ENCODE data around the gene RIC1.
"Not testable (repeated sequence)": the region's sequence is repeated elsewhere in the genome, so short reads cannot be mapped to it uniquely, and the experiment has no call there.

RIC1 gene

DNA sequence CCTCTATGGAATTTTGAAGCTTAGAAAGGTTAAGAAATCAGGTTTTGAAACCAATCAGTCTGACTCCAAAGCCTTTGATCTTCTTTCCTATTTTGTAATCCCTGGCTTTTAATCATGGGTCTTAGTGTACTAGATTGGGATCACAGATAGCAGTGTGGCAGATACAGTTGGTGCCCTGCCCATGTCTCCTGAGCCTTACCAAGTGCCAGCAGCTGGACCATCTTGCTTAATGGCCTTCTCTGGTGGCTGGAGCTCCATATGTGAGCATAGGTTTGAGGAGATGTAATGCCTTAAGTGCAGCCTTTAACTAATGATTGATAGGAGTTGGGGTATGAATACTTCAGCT is 16.7 kb upstream of the RIC1 start:
- Mint-ChIP-seq H3K27me3 (no peaks in the 10 kb centered on the region), H3K4me3 (no peak overlapping the region), H3K27ac (peak overlapping the region; percentile 41), H3K9me3 (no peaks in the 10 kb centered on the region), H3K4me1 (peaks cover 50% of the 10 kb centered on the region), H3K36me3 (no peaks in the 10 kb centered on the region)

DNA sequence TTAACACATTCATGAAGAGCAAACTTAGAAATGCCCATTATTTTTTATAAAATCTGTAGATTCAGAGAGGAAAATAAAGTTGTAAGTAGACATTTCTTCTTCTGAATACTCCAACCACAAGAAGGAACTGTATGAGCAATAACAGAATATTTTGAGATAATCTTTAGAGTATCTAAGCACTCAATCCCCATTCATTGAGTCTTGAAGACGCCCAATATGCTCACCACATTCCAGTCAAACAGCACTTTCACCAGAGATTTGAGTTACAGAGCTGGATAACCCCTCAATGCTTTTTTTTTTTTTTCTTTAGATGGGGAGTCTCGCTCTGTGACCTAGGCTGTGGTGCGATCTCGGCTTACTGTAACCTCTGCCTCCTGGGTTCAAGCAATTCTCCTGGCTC is 14.7 kb upstream of the RIC1 start:
- no peak overlapping the region for H3K27ac Mint-ChIP-seq
- peaks cover 3% of the 10 kb centered on the region for H3K36me3 Mint-ChIP-seq
- H3K4me3 Mint-ChIP-seq, result no peak overlapping the region
- H3K4me1 Mint-ChIP-seq, result peaks cover 52% of the 10 kb centered on the region
- H3K9me3 Mint-ChIP-seq, result no peaks in the 10 kb centered on the region
- H3K27me3 Mint-ChIP-seq, result no peaks in the 10 kb centered on the region

DNA sequence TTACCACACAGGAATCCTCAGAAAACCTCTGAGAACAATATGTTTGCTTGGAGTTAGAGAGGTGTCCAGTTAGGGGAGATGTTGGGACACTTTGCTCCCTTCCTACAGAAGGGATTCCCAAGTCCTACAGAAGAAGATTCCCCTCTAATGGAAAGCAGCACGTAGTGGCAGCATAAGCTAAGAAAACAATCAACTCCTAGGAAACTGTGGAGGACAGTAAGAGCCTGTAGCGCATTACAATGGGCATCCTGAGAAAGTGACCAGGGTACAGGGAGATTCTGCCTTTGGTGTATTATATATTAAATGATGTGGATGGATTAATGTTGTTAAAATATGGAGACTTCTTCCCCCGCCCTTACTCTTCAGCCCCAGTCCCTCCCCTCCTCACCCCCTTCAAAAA is 13.9 kb upstream of the RIC1 start:
- H3K27me3 Mint-ChIP-seq, result no peaks in the 10 kb centered on the region
- H3K4me3 Mint-ChIP-seq, result no peak overlapping the region
- no peaks in the 10 kb centered on the region for H3K9me3 Mint-ChIP-seq
- H3K36me3 Mint-ChIP-seq, result peaks cover 3% of the 10 kb centered on the region
- no peak overlapping the region for H3K27ac Mint-ChIP-seq
- H3K4me1 Mint-ChIP-seq, result peaks cover 50% of the 10 kb centered on the region

DNA sequence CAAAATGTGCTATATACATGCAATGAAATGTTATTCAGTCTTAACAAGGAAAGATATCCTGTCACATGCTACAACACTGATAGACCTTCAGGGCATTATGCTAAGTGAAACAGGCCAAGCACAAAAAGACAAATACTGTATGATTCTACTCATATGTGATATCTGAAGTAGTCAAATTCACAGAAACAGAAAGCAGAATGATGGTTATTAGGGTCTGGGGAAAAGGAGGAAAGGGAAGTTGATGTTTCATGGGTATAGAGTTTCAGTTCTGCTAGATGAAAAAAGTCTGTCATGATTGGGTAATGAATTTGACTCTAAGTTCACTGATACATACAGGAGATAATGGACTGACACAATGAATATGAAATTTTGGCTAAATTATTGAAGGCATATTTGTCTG is 11.2 kb upstream of the RIC1 start:
- Mint-ChIP-seq H3K4me1 (peaks cover 46% of the 10 kb centered on the region), H3K4me3 (peak overlapping the region; percentile 43), H3K27ac (peak overlapping the region; percentile 48), H3K9me3 (no peaks in the 10 kb centered on the region), H3K36me3 (peaks cover 3% of the 10 kb centered on the region), H3K27me3 (no peaks in the 10 kb centered on the region)

DNA sequence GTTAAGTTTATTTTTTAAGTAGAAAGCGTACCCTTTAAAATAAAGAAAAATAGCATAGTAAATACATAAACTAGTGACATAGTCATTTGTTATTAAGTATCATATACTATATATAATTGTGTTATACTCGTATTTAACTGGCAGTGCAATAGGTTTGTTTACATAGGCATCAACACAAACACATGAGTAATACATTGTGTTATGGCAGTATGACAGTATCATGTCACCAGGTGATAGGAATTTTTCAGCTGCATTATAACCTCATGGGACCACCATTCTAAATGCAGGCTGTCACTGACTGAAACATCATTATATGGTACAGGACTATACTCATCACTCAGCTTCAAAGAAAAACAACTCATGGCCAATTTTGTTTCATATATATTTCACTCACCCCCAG is 8.4 kb upstream of the RIC1 start:
- Mint-ChIP-seq H3K27ac (no peak overlapping the region), H3K27me3 (no peaks in the 10 kb centered on the region), H3K9me3 (no peaks in the 10 kb centered on the region), H3K4me3 (no peak overlapping the region), H3K36me3 (peaks cover 8% of the 10 kb centered on the region), H3K4me1 (peaks cover 61% of the 10 kb centered on the region)

DNA sequence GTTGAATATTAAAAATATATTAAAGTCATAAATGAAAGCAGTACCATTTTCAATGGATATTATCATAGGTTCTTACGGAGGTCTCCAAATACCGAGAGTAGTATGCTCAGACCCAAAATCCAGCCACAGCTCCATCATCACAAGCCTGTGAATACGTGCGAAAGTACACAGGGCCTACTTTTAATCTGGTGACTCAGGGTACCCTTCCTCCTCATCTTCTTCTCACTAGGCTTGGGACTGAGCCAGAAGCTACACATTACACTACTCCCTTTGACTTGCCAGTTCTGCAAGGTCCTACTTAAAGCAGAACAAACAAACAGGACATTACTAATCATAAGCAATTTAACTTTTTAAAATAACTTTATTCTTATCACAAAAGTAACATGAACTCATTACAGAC is 7.6 kb upstream of the RIC1 start:
- Mint-ChIP-seq H3K4me1 (peaks cover 59% of the 10 kb centered on the region), H3K27me3 (no peaks in the 10 kb centered on the region)

DNA sequence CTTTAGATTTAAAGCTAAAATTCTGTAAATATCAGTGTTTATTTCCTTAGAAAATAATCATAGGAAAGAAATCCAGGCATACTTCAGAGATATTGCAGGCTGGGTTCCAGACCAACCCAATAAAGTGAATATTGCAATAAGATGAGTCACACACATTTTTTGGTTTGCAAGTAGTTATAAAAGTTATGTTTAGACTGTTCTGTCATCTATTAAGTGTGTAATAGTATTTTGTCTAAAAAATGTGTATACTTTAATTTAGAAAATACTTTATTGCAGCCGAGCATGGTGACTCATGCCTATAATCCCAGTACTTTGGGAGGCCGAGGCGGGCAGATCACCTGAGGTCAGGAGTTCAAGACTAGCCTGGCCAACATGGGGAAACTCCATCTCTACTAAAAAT is 6.9 kb upstream of the RIC1 start:
- peaks cover 63% of the 10 kb centered on the region for H3K4me1 Mint-ChIP-seq
- H3K36me3 Mint-ChIP-seq, result peaks cover 8% of the 10 kb centered on the region
- no peaks in the 10 kb centered on the region for H3K9me3 Mint-ChIP-seq
- no peaks in the 10 kb centered on the region for H3K27me3 Mint-ChIP-seq
- H3K4me3 Mint-ChIP-seq, result no peak overlapping the region
- no peak overlapping the region for H3K27ac Mint-ChIP-seq

More for the DNA sequence above, 7.6 kb upstream of the RIC1 start:
- Mint-ChIP-seq H3K9me3 (no peaks in the 10 kb centered on the region), H3K36me3 (peaks cover 8% of the 10 kb centered on the region), H3K27ac (no peak overlapping the region), H3K4me3 (no peak overlapping the region)

DNA sequence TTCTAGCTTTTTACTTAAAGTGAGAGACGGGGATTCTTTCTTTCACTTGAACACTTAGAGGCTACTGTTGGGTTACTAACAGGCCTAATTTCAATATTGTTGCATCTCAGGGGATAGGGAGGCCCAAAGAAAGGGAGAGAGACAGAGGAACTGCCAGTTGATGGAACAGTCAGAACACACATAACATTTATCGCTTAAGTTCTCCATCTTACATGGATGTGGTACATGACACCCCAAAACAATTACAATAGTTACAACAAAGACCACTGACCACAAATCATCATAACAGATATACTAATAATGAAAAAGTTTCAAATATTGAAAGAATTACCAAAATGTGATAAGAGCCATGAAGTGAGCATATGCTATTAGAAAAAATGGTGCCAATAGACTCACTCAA is 4.3 kb upstream of the RIC1 start:
- H3K9me3 Mint-ChIP-seq, result no peaks in the 10 kb centered on the region
- peak overlapping the region; percentile 55 for H3K4me3 Mint-ChIP-seq
- peaks cover 5% of the 10 kb centered on the region for H3K36me3 Mint-ChIP-seq
- H3K27ac Mint-ChIP-seq, result peak overlapping the region; percentile 89
- H3K4me1 Mint-ChIP-seq, result peaks cover 62% of the 10 kb centered on the region
- no peaks in the 10 kb centered on the region for H3K27me3 Mint-ChIP-seq

DNA sequence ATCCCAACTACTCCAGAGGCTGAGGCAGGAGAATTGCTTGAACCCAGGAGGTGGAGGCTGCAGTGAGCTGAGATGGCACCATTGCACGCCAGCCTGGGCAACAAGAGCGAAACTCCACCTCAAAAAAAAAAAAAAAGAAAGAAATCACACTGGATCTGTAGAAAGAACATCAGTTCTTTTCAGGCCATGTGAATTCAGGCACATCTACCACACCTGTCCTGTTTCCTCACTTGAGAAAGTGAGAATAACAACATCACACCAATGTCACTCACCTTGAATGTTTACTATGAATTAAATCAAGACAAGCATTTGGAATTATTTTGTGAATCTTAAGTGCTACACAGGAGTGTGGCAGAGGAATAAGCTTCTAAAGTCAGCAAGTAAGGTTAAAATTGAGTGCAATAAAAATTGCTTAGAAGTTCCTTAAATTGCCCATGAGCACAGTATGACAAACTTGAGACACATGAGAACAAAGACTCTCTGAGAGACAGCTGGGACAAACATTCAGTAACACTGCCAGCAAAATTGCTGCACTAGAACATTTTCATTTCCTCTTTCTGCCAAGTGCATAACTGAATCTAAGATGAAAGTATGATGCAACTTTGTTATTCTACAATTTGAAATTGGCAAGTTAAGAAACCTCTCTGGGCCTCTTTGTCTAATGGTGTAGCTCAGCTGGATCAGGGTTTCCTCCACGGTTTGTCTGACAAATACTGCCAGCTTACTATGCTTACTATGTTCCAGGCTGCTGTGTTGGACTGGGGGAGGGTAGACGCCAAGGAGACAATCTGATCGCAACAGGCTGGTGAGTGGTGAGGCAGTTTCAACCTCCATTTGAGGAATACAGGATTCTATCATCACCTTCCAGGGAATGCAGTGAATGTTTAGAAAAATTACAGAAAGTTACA is 1.9 kb upstream of the RIC1 start:
- Mint-ChIP-seq H3K4me3 (peak overlapping the region; percentile 98), H3K4me1 (peaks cover 66% of the 10 kb centered on the region), H3K27ac (peak overlapping the region; percentile 99), H3K9me3 (no peaks in the 10 kb centered on the region), H3K36me3 (peaks cover 5% of the 10 kb centered on the region), H3K27me3 (no peaks in the 10 kb centered on the region)

DNA sequence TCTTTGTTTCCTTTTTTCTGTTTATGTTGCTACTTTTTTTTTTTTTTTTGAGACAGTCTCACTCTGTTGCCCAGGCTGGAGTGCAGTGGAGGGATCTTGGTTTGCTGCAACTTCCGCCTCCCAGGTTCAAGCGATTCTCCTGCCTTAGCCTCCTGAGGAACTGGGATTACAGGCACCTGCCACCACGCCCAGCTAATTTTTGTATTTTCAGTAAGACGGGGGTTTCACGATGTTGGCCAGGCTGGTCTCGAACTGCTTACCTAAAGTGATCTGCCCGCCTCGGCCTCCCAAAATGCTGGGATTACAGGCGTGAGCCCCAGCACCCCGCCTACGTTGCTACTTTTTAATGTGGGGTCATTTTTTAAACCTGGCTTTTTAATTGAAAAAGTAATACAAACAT is 1.2 kb upstream of the RIC1 start:
- not testable (repeated sequence) for H3K9me3 Mint-ChIP-seq, H3K36me3 Mint-ChIP-seq, H3K27me3 Mint-ChIP-seq
- H3K27ac Mint-ChIP-seq, result peak overlapping the region; percentile 99
- peaks cover 73% of the 10 kb centered on the region for H3K4me1 Mint-ChIP-seq
- H3K4me3 Mint-ChIP-seq, result peak overlapping the region; percentile 98

DNA sequence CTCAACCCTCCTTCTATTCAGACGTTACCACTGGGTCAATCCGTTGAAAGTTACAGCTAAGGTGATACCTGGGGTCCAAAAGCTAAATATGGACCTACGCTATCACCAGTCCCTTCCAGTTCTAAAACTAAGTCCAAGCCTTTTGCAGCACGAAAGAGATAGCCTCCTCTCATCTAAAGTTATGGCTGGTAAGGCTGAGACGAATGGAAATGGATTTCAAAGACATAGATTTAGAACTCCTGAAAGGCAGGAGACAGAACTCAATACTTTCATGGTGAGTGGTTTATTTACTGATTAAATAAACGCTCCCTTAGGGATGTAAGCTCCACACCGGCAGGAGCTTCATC is 751 bp upstream of the RIC1 start:
- Mint-ChIP-seq H3K27ac (peak overlapping the region; percentile 99), H3K36me3 (peaks cover 5% of the 10 kb centered on the region), H3K4me1 (peaks cover 74% of the 10 kb centered on the region), H3K4me3 (peak overlapping the region; percentile 98), H3K27me3 (no peaks in the 10 kb centered on the region), H3K9me3 (no peaks in the 10 kb centered on the region)

DNA sequence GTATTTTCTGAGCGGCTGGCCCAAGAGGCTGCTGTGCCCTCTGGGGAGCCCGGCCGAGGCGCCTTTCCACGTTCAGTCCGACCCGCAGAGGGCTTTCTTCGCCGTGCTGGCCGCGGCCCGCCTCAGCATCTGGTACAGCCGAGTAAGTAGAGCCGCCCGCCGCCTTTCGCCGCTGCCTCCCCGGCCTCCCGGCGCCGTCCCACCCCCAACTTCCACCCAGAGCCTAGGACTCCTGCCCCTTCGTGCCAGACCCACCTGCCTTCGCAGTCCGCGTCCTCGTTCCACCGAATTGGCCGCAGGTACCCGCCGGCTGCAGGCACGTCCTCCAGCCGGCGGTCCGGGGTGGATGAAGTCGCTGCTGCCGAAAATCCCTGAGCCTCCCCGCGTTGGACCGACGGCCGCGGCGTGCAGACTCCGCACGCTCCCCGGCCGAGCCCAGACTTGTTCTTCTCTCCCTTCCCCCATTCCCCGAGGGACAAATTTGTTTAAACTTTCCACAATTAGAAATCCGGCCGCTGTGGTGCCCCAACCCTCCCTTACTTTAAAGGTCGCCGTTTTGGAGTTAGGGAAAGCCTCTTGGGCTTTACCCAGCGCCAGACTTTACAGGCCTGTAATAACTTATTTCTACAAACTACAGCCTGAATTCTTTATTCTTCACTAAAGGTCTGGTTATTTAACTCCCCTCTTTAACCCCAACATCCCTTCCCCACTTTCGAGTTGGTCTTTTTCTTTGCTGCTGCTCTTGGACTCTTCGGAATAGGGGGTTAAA is 589 bp downstream of the RIC1 start:
- Mint-ChIP-seq H3K9me3 (peaks cover under 1% of the 10 kb centered on the region), H3K4me3 (peak overlapping the region; percentile 99), H3K4me1 (peaks cover 74% of the 10 kb centered on the region), H3K27me3 (no peaks in the 10 kb centered on the region), H3K36me3 (peaks cover 5% of the 10 kb centered on the region), H3K27ac (peak overlapping the region; percentile 92)

DNA sequence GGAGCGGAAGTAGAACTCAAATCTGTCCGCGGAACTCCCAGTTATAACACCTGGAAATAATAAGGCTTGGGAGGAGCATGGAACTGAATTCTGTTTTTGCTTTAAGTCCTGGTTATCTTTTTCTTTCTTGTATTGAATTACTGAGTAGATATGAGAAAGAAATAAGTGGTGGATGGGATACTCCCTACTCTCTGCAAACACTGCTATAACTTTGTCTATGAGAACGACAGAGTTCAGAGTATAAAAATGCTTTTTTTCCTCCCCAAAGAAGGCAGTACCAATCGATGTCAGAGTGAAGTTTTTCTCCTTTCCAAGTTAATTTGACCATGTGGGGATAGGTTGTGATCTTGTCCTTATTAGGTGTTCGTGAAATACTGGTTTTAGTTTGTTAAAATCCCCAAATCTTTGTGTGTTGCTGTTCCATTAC is 1.2 kb downstream of the RIC1 start:
- H3K9me3 Mint-ChIP-seq, result peaks cover 6% of the 10 kb centered on the region
- peak overlapping the region; percentile 92 for H3K27ac Mint-ChIP-seq
- peak overlapping the region; percentile 99 for H3K4me3 Mint-ChIP-seq
- no peaks in the 10 kb centered on the region for H3K27me3 Mint-ChIP-seq
- peaks cover 74% of the 10 kb centered on the region for H3K4me1 Mint-ChIP-seq
- H3K36me3 Mint-ChIP-seq, result peaks cover 5% of the 10 kb centered on the region

DNA sequence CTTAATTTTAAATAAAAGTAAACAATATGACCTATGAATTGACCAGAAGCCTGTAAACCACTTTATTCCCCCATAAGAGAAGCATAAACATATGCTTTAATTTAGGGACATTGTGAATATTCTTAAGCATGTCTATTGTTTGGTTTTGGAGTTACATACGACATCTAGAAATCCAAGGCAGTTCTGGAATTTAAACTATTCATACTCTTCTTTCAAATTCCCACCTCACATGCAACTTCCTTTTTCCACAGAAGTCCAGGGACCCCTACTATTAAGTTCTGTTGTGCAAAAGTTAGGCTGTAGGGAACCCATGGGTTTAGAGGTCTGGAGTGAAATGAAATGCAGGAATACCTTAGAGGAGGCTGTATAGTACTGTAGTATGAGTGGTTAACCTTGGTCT is 2.1 kb downstream of the RIC1 start:
- Mint-ChIP-seq H3K4me1 (peaks cover 75% of the 10 kb centered on the region), H3K36me3 (peaks cover 14% of the 10 kb centered on the region), H3K27me3 (no peaks in the 10 kb centered on the region), H3K27ac (no peak overlapping the region), H3K9me3 (peaks cover 10% of the 10 kb centered on the region), H3K4me3 (peak overlapping the region; percentile 4)

DNA sequence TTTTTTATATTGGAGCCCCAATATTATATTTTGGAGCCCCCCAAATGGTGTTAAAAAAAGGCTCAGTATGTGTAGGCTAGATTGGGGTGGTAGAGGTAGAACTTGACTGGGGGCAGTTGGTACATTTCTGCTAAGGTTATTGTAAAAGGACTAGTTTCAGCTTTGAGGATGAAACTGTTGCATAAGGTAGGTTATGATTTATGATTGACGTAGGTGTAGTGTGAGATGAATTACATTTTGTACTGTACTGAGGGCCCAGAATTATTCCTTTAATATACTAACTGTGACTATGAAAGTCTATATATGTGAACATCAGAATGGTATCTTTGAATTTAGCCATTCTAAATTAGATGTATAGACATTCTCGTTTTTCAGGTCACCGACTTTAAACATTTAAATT is 3.6 kb downstream of the RIC1 start:
- no peaks in the 10 kb centered on the region for H3K27me3 Mint-ChIP-seq
- peaks cover 10% of the 10 kb centered on the region for H3K9me3 Mint-ChIP-seq
- H3K27ac Mint-ChIP-seq, result no peak overlapping the region
- peaks cover 16% of the 10 kb centered on the region for H3K36me3 Mint-ChIP-seq
- peak overlapping the region; percentile 45 for H3K4me3 Mint-ChIP-seq
- H3K4me1 Mint-ChIP-seq, result peaks cover 65% of the 10 kb centered on the region

DNA sequence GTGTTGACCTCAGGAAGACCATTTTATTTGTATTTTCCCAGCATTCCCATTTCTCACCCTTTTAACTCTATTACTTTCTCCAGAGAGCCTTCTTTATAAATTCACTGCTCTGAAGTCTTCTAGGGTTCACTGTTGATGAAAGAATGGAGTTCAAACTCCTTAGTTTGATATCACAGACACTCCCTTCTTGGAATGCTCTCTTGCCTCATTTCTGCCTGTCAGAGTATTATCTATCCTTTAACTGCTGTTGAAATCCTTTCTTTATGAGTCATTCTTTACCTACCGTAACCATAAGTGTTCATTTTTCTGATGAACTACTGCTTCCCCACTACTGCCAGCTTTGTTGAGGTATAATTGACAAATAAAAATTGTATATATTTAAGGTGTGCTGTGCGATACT is 4.3 kb downstream of the RIC1 start:
- Mint-ChIP-seq H3K27ac (no peak overlapping the region), H3K4me3 (no peak overlapping the region), H3K27me3 (no peaks in the 10 kb centered on the region), H3K36me3 (peaks cover 20% of the 10 kb centered on the region), H3K9me3 (peaks cover 11% of the 10 kb centered on the region), H3K4me1 (peaks cover 62% of the 10 kb centered on the region)
